Activated CD4-positive, alpha-beta T cell treated with anti-CD3 and anti-CD28 coated beads for 1 hour (primary cell): ENCODE results near the gene ITGB1BP1.

Experiments used
- DNase-seq: peaks from one replicate; pipeline ENCODE4 v3.0.0-alpha.2; 2020

The ITGB1BP1 gene

GRCh38 chr2:9377461-9378097 is 45.7 kb downstream of the ITGB1BP1 start:
- no peak for DNase-seq

GRCh38 chr2:9375857-9376428 is 47.4 kb downstream of the ITGB1BP1 start:
- DNase-seq, result no peak

GRCh38 chr2:9374071-9374730 is 49.1 kb downstream of the ITGB1BP1 start:
- no peak for DNase-seq

GRCh38 chr2:9373476-9373875 is 49.9 kb downstream of the ITGB1BP1 start:
- DNase-seq, result no peak

GRCh38 chr2:9373047-9373446 is 50.3 kb downstream of the ITGB1BP1 start:
- no peak for DNase-seq

- DNase-seq, result no peak
These were observed 52.6 kb downstream of the ITGB1BP1 start for GRCh38 chr2:9370746-9371145.

GRCh38 chr2:9366026-9366425 is 57.3 kb downstream of the ITGB1BP1 start:
- DNase-seq, result no peak

GRCh38 chr2:9365498-9366019 is 57.8 kb downstream of the ITGB1BP1 start:
- no peak for DNase-seq

- no peak for DNase-seq
These were observed 58.4 kb downstream of the ITGB1BP1 start for GRCh38 chr2:9364791-9365497.

GRCh38 chr2:9364373-9364772 is 59.0 kb downstream of the ITGB1BP1 start:
- DNase-seq, result no peak

- no peak for DNase-seq
These were observed 62.6 kb downstream of the ITGB1BP1 start for GRCh38 chr2:9360701-9361100.

GRCh38 chr2:9360110-9360509 is 63.2 kb downstream of the ITGB1BP1 start:
- DNase-seq, result no peak

GRCh38 chr2:9359463-9359862 is 63.9 kb downstream of the ITGB1BP1 start:
- DNase-seq, result no peak

- DNase-seq, result no peak
These were observed 64.5 kb downstream of the ITGB1BP1 start for GRCh38 chr2:9358846-9359245.

- DNase-seq, result no peak
These were observed 67.1 kb downstream of the ITGB1BP1 start for GRCh38 chr2:9356261-9356660.

GRCh38 chr2:9355716-9356115 is 67.6 kb downstream of the ITGB1BP1 start:
- no peak for DNase-seq

- no peak for DNase-seq
These were observed 68.1 kb downstream of the ITGB1BP1 start for GRCh38 chr2:9355270-9355669.

- no peak for DNase-seq
These were observed 69.0 kb downstream of the ITGB1BP1 start for GRCh38 chr2:9354318-9354717.
